HepG2 (cell line): ENCODE measurements around the gene EGR1.

Experiments
- ARNTL ChIP-seq: sonication (generic); formaldehyde crosslinking; IDR thresholded peaks from 2 replicates; pipeline ENCODE4 v1.4.0; 2020; ENCODE audit warnings: mild to moderate bottlenecking, missing genetic modification reagents
- BCLAF1 ChIP-seq: fragments of 450-650 bp; IDR thresholded peaks from 2 replicates; pipeline ENCODE4 v1.6.1; 2017; ENCODE audit warnings: mild to moderate bottlenecking
- CREB1 ChIP-seq, 2 experiments: fragments of 450-650 bp in 1 of 2; IDR thresholded peaks; 2 replicates each; pipeline ENCODE4 v1.6.1; 2016 to 2017; ENCODE audit warnings: control low read depth in 1 of 2, mild to moderate bottlenecking in 1 of 2, missing compliant biosample characterization in 1 of 2, missing genetic modification characterization in 1 of 2
- CTCF ChIP-seq: sonication (generic); formaldehyde crosslinking; IDR thresholded peaks from 2 replicates; pipeline ENCODE4 v1.5.0; 2020; ENCODE audit warnings: mild to moderate bottlenecking, missing genetic modification reagents, moderate library complexity
- FIP1L1 ChIP-seq: fragments of 200-400 bp; formaldehyde crosslinking; IDR thresholded peaks from 2 replicates; pipeline ENCODE4 v1.6.1; 2018; ENCODE audit warnings: low read depth, mild to moderate bottlenecking, low read length, moderate library complexity, borderline replicate concordance; ENCODE audit not compliant: insufficient read depth
- GTF2F1 ChIP-seq: fragments of 150-350 bp; IDR thresholded peaks from 2 replicates; pipeline ENCODE4 v1.6.1; 2014; ENCODE audit warnings: low read length
- KDM2A ChIP-seq: sonication (generic); formaldehyde crosslinking; IDR thresholded peaks from 2 replicates; pipeline ENCODE4 v1.4.0; 2020; ENCODE audit warnings: low read depth, missing genetic modification reagents, borderline replicate concordance
- MTA1 ChIP-seq: sonication (generic); formaldehyde crosslinking; IDR thresholded peaks from 2 replicates; pipeline ENCODE4 v1.4.0; 2020; ENCODE audit warnings: missing genetic modification reagents, mild to moderate bottlenecking, borderline replicate concordance
- MXD1 ChIP-seq: sonication (generic); formaldehyde crosslinking; IDR thresholded peaks from 2 replicates; pipeline ENCODE4 v1.4.0; 2020; ENCODE audit warnings: mild to moderate bottlenecking, missing genetic modification reagents
- MYC ChIP-seq: sonication (generic); formaldehyde crosslinking; IDR thresholded peaks from 2 replicates; pipeline ENCODE4 v1.9.0; 2021; ENCODE audit warnings: missing genetic modification reagents, borderline replicate concordance
- SP1 ChIP-seq, 2 experiments: fragments of 450-650 bp in 1 of 2; sonication (generic) in 1 of 2; formaldehyde crosslinking in 1 of 2; IDR thresholded peaks; 2 replicates each; pipeline versions ENCODE4 v1.4.0 to v1.6.1; 2016 to 2020; ENCODE audit warnings: missing genetic modification reagents in 1 of 2
- TCF7L2 ChIP-seq: IDR thresholded peaks from 2 replicates; pipeline ENCODE4 v1.6.1; 2011; ENCODE audit warnings: mild to moderate bottlenecking, low read depth, low read length, moderate library complexity
- ZNF414 ChIP-seq: sonication (generic); formaldehyde crosslinking; IDR thresholded peaks from 2 replicates; pipeline ENCODE4 v1.5.0; 2020; ENCODE audit warnings: missing genetic modification reagents
- ZNF431 ChIP-seq: sonication (generic); formaldehyde crosslinking; IDR thresholded peaks from 2 replicates; pipeline ENCODE4 v1.9.0; 2022; ENCODE audit warnings: missing genetic modification reagents, low read depth, mild to moderate bottlenecking, borderline replicate concordance

GRCh38 chr5:138440159-138441073 is 24.9 kb upstream of the EGR1 start:
- TF ChIP-seq TCF7L2 = no peak
- TF ChIP-seq MXD1 (CRISPR knock-in tag) = no peak
- TF ChIP-seq MYC = no peak
- TF ChIP-seq GTF2F1 = no peak
- TF ChIP-seq CREB1 (IDR thresholded peaks at IDR 0.05) = no peak
- TF ChIP-seq CREB1 (CRISPR knock-in tag; IDR thresholded peaks at IDR 0.05) = no peak
- TF ChIP-seq CTCF (CRISPR knock-in tag) = peak; percentile 27
- TF ChIP-seq ARNTL = no peak
- TF ChIP-seq SP1 (IDR thresholded peaks at IDR 0.05) = no peak
- no peak for TF ChIP-seq SP1 (CRISPR knock-in tag; IDR thresholded peaks at IDR 0.05)
- no peak for TF ChIP-seq ZNF414 (CRISPR knock-in tag)
- no peak for TF ChIP-seq BCLAF1
- no peak for TF ChIP-seq MTA1 (CRISPR knock-in tag)
- no peak for TF ChIP-seq FIP1L1
- TF ChIP-seq ZNF431 (CRISPR knock-in tag) = no peak
- TF ChIP-seq KDM2A (CRISPR knock-in tag) = no peak
